Activated T-cell treated with anti-CD3 and anti-CD28 coated beads for 1 hour (primary cell): ENCODE measurements around the gene CDCP1.

Source experiments
- DNase-seq: peaks from one replicate; pipeline ENCODE4 v3.0.0-alpha.2; 2020; ENCODE audit warnings: low read depth

Gene CDCP1

GRCh38 chr3:45137656-45138181 lies 8.5 kb downstream of the CDCP1 start:
- DNase-seq: no peak

GRCh38 chr3:45135959-45136358 lies 10.2 kb downstream of the CDCP1 start:
- DNase-seq: no peak

DNA sequence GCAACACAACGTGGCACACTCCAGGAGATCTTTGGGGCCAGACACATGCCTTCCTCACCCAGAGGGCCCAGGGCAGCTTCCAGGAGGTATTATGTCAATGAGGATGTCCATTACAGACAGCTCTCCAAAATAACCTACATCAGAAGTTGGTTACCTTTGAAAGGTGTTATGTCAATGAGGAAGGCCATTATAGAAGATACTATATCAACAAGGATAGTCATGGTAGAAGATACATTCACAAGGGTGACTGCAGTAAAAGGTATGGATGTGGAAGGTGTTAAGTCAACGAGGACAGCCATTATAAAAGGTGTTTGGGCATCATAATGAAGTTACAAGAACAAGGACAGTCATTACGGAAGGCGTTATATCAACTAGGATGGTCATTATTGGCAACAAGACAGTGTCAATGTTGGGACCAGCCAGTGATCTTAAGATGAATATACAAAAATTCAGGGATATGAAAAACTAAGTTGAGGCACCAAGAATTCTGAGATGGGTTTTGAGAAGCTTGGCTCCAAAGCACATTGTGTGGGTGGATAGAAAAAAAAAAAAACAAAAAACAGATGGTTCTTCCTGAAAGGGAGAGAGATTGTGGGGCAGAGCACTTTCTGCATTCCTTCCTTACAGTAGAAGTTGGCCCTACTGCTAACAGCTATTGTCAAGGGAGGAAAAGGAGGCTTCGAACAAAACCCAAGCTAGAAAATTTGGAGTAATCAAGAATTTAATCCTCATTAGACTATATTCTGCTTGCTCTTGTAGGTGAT lies 11.2 kb downstream of the CDCP1 start:
- DNase-seq: no peak

- DNase-seq: no peak
These were observed 13.5 kb downstream of the CDCP1 start for GRCh38 chr3:45132568-45133211.

- DNase-seq: no peak
These were observed 15.0 kb downstream of the CDCP1 start for GRCh38 chr3:45131201-45131600.

- DNase-seq: no peak
These were observed 15.7 kb downstream of the CDCP1 start for GRCh38 chr3:45130476-45130875.

GRCh38 chr3:45128950-45129349 lies 17.2 kb downstream of the CDCP1 start:
- no peak for DNase-seq

DNA sequence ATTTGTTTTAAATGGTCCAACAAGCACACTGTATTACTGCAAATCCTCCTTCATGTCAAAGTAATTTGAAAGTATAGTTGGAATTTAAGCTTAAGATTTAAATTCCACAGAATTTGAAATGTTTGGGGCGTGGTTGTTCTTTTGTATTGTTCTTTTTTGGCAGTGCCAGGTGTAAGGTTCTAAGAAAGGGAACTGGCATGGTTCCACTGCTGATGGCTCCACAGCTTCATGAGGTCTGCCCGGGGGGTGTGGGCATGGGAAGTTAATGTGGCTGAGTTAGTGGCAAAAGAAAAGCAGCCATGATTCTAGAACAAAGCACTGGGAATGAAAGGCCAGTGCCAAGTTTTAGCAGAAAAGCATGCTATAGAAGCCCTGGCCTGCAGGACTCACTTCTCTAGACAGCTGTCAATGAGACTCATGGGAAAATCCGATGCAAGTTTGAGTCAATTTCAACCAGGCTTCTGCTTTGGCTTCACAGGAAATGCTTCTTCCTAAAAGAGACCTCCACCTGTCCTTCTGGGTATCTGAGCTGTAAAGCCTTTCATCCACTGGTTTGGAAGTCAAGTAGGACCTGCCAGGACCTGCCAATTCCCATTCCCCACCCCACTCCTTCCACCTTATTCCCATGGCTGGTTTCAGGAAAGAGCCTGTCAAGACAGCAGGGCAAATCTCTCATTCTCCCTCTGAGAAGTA lies 18.9 kb downstream of the CDCP1 start:
- DNase-seq: no peak

DNA sequence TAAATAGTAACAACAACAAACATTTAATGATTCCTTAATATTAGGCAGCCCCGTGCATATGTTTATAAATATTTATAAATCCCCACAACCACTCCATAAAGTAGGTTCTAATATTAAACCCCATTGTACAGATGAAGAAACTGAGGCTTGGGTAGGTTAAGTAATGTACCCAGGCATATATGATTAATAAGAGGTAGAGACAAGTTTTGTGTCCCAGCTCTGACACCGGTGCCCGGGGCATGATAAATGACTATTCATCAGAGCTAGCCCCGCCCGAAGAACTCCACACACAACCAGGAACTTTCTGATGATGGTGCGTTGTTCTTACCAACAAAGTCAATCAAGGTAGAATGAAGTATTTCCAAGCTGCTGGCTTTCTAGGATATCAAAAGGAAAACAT lies 19.4 kb downstream of the CDCP1 start:
- no peak for DNase-seq

DNA sequence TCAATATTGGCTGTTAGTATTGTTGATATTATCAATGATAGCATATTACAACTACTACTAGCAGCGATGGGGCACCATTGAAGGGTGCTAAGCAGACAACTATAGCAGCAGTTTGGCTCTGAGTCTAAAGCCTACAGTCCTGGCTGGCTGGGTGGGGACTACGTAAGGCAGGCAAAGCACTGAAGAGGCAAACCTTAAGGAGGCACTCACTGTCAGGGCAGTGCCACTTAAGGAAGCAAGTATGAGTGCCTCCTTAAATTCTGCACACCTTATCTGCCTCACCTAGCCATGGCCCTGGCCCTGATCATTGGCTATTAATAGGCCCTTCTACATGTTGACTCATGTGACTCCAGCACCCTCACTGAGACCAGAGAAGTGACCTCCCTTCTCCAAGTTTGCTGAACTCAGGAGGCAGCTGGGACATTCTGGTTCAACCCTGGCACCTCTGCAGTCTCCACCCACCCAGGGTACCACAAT lies 20.6 kb downstream of the CDCP1 start:
- DNase-seq: no peak

DNA sequence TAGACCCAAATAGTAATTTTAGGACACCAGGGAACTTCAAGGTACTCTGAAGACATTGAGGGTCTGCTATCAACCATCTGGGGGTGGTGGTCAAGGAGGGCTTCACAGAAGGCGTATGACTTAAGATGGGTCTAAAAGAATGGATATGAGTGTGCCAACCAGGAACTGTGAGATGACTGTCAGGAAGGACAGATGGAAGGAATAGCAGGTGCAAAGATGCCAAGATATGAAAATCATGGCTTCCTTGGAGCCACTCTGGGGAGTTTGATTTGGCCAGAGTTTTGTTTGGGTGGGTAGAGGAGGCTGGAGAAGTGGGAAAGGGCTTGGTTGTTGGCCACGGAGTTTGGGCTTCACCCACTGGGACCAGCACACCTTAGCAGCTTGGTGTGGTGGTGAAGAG lies 21.2 kb downstream of the CDCP1 start:
- DNase-seq: no peak

DNA sequence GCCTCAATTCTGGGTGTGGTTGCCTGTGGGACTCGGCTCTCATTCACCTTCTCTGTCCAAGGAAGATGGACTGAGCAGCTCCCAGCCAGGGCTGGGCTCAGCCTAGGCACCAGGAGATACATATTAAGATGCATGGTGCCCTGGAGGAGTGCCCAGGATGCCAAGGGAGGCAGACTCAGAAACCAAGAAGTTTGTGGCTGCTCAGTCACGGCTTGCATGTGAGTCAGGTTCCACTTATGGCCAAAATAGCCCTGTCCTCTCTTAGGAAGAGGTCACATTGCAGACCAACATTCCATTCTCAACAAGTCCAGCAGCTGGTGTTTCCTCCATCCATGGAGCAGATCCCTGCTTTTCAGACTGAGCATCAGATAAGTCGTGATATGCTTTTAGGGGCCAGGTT lies 21.8 kb downstream of the CDCP1 start:
- DNase-seq: no peak

DNA sequence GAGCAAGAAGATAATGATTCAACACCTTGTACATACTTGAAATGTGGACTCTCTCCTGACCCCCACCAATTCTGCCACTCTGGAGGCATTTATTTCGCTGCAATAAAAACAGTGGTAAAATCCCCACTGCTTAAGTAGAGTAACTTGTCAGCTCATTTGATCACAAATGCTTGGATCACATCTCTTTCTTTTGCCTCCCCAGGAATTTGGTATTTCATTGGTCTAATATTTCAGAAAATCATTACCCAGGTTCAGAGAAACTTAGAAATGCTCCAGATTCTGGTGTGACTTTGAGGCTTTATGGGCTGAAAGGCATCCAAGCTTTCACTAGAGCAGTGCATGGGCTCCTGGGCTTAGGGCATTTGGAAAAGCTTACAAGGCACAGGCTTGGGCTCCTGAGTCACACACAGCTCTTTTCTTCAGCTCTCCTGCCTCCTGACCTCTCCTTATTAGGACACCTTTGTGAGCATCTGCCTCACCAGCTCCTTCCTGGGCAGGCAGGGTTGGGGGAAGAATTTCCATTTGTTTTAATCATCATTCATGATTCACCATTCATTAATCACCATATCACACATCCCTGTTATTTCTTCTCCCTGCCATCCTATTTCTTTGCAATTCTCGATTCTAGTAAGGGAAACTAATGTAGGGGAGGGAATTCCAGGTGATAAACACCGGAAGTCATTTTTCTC lies 22.5 kb downstream of the CDCP1 start:
- no peak for DNase-seq

DNA sequence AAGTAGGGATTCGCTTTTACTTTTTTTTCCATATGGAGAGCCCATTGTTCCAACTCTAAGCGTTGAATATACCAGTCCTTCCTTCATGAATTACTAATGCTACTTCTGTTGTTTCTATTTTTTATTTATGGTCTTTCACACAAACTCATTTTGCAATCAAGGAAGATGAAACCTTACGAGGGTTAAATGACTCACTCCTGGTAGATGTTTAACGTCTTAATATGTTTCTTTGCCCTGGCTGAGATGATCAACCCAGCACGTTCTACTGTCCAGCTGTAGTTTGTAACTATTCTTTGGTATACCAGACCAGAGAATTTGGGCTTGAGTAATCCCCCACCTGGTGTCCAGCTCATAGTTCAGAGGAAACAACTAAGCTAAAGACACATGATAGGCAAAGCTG lies 23.1 kb downstream of the CDCP1 start:
- DNase-seq: no peak

DNA sequence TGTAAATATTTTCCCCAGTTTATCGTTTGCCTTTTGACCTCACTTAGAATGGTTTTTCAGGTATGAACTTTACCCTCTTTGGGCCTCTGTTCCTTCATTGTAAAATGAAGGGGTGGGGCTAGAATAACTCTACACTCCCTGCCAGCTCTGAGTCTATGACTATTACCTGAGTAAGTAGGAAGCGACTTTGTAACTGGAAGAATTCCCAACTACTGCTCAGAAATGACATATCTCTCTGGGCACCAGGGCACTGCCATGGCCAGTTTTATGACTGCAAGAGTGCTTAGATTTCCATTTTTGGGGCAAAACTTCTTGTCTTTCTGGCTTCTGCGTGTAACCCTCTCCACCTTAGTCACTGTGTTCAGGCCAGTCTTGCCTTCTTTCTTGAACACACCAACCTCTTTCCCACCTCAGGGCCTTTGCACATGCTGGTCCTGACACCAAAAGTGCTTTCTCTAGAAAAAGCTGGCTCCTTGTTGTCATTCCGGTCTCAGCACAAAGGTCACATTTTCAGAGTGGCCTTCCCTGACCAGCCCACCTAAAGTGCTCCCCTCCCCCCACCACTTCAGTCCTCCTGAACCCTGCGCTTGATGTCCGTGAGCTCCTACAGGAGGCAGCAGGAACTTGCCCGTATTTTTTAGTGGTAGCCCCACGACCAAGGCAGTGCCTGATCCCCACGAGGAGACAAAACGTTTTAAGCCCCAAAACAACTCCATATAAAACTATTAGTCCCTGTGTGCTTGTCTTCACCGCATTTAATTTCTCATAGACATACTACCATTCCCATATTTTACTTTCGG lies 25.6 kb downstream of the CDCP1 start:
- no peak for DNase-seq

DNA sequence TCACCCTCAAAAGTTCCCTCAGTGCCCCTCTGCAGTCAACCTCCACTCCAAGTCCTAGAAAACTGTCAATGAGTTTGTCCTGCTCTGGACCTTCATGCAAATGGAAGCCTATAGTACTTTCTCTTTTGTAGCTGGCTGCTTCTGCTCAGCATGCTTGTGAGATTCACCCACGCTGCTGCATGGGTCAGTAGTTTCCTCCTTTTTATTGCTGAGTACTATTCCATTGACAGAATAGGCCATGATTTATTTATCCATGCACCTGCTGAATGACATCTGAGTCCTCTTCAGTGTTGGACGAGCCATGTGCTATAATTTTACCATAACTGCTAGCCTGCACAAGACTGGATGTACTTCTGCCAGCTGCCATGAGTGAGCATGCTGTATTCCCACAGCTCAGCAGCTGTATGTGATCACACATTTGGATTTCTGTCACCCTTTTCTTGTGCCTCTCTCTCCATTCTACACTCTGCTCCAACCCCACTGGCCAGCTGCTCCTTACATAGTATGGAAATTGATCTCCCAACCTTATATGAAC lies 26.3 kb downstream of the CDCP1 start:
- DNase-seq: no peak

GRCh38 chr3:45119376-45119775 lies 26.8 kb downstream of the CDCP1 start:
- DNase-seq: no peak

DNA sequence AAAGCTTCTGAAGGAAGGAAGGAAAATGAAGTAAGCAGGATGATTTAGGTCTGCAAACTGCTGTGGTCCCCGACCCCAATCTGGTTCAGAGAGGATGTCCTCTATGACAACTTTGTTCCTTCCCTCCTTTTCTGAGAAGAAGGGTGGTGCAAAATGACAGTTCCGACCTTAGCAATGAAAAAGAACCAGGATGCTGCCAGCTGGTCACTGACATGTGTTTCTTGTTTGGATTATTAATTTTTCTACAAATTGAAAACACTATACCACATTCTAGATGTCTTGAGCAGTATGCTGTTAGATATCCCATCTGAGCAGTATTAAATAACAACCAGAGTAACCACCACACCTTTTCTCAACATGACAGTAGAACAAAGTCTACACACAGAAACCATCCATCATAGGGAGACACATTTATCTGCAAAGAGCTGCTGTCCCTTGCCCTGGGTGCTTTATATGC lies 27.5 kb downstream of the CDCP1 start:
- no peak for DNase-seq

GRCh38 chr3:45116350-45116749 lies 29.8 kb downstream of the CDCP1 start:
- no peak for DNase-seq

- DNase-seq: no peak
These were observed 32.5 kb downstream of the CDCP1 start for GRCh38 chr3:45113625-45114050.

DNA sequence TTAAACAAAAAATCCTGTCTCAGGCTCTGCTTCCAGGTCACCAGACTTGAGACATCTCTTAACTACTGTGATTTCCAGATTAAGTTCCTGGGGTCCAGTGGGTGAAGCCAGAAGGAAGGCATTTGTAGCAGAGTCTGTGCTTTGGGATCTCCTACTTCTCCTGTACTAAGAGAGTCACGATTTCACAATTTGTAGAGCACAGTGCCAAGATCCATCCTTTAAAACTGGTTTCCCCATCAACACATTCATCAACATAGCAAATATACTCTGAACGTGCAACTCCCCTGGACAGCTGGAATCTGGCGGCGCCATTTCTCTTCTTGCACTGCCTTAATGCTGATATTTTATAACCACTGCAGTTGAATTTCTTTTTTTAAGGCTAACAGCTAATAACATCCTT lies 33.2 kb downstream of the CDCP1 start:
- no peak for DNase-seq
